ENCODE results near the gene CEACAM21.

CEACAM21 gene

DNA sequence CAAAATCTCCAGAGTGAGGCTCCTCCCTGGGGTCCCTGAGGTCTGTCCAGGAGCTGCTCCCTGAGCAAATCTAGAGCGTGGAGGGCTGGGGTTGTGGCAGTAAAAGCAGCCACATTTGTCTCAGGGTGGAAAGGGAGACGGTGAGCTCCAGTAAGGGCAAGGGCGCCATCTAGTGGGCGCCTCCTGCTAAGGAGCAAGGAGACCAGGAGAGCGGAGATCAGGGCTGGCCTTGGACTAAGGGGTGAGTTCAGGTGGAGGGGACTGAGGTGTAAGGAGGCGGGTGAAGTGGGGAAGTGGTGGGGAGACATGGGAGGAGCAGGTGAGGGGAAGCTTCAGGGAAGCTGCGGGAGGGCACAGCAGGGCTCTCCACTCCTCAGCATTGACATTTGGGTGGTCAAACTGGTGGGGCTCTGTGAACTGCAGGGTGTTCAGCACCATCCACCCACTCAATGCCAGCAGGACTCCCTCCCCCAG is 5.3 kb upstream of the CEACAM21 start (continued):
- TF ChIP-seq, protein P1, sequence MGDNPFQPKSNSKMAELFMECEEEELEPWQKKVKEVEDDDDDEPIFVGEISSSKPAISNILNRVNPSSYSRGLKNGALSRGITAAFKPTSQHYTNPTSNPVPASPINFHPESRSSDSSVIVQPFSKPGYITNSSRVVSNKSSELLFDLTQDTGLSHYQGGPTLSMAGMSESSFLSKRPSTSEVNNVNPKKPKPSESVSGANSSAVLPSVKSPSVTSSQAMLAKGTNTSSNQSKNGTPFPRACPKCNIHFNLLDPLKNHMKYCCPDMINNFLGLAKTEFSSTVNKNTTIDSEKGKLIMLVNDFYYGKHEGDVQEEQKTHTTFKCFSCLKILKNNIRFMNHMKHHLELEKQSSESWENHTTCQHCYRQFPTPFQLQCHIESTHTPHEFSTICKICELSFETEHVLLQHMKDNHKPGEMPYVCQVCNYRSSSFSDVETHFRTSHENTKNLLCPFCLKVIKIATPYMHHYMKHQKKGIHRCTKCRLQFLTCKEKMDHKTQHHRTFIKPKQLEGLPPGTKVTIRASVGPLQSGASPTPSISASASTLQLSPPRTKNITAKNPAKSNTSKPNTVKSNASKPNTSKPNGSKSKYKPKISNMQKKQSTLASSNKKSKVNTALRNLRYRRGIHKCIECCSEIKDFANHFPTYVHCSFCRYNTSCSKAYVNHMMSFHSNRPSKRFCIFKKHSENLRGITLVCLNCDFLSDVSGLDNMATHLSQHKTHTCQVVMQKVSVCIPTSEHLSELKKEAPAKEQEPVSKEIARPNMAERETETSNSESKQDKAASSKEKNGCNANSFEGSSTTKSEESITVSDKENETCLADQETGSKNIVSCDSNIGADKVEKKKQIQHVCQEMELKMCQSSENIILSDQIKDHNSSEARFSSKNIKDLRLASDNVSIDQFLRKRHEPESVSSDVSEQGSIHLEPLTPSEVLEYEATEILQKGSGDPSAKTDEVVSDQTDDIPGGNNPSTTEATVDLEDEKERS (tag by site-specific recombination; IDR thresholded peaks at IDR 0.05), result peak; percentile 21; the same call in 1 of the 2 replicates
- TF ChIP-seq, protein P2, sequence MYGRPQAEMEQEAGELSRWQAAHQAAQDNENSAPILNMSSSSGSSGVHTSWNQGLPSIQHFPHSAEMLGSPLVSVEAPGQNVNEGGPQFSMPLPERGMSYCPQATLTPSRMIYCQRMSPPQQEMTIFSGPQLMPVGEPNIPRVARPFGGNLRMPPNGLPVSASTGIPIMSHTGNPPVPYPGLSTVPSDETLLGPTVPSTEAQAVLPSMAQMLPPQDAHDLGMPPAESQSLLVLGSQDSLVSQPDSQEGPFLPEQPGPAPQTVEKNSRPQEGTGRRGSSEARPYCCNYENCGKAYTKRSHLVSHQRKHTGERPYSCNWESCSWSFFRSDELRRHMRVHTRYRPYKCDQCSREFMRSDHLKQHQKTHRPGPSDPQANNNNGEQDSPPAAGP (tag by site-specific recombination; IDR thresholded peaks at IDR 0.05), result 0 out of 2 replicates have a peak, but pooled peaks have one; percentile 23
- TF ChIP-seq PRDM1 (tag by site-specific recombination; IDR thresholded peaks at IDR 0.05) (0 out of 2 replicates have a peak, but pooled peaks have one; percentile 19), GLI4 (tag by site-specific recombination; IDR thresholded peaks at IDR 0.05) (0 out of 2 replicates have a peak, but pooled peaks have one; percentile 28), ZFP69B (tag by site-specific recombination; IDR thresholded peaks at IDR 0.05) (peak; percentile 18; the same call in 1 of the 2 replicates), ZNF174 (tag by site-specific recombination; IDR thresholded peaks at IDR 0.05) (no peak), ZSCAN30 (tag by site-specific recombination; IDR thresholded peaks at IDR 0.05) (peak; percentile 18; the same call in 1 of the 2 replicates), ZNF473 (tag by site-specific recombination; IDR thresholded peaks at IDR 0.05) (no peak), GLIS1 (tag by site-specific recombination; IDR thresholded peaks at IDR 0.05) (peak; percentile 29; the same call in 1 of the 2 replicates), ZBTB48 (tag by site-specific recombination; IDR thresholded peaks at IDR 0.05) (peak; percentile 57; the same call in 1 of the 2 replicates), ZNF777 (tag by site-specific recombination; IDR thresholded peaks at IDR 0.05; ENCODE audit: borderline replicate concordance) (0 out of 2 replicates have a peak, but pooled peaks have one; percentile 12), ZBTB17 (tag by site-specific recombination; IDR thresholded peaks at IDR 0.05) (peak; percentile 75), MZF1 (tag by site-specific recombination; IDR thresholded peaks at IDR 0.05; ENCODE audit: borderline replicate concordance) (peak; percentile 99), KLF10 (tag by site-specific recombination; IDR thresholded peaks at IDR 0.05) (no peak), ZNF561 (tag by site-specific recombination; IDR thresholded peaks at IDR 0.05; ENCODE audit: borderline replicate concordance) (no peak), ZNF202 (tag by site-specific recombination; IDR thresholded peaks at IDR 0.05; ENCODE audit: borderline replicate concordance) (no peak), ZFHX2 (tag by site-specific recombination; conservative IDR thresholded peaks at IDR 0.05) (peak; percentile 93), ZFP37 (tag by site-specific recombination; IDR thresholded peaks at IDR 0.05) (0 out of 2 replicates have a peak, but pooled peaks have one; percentile 55)
- TF ChIP-seq, protein P3, sequence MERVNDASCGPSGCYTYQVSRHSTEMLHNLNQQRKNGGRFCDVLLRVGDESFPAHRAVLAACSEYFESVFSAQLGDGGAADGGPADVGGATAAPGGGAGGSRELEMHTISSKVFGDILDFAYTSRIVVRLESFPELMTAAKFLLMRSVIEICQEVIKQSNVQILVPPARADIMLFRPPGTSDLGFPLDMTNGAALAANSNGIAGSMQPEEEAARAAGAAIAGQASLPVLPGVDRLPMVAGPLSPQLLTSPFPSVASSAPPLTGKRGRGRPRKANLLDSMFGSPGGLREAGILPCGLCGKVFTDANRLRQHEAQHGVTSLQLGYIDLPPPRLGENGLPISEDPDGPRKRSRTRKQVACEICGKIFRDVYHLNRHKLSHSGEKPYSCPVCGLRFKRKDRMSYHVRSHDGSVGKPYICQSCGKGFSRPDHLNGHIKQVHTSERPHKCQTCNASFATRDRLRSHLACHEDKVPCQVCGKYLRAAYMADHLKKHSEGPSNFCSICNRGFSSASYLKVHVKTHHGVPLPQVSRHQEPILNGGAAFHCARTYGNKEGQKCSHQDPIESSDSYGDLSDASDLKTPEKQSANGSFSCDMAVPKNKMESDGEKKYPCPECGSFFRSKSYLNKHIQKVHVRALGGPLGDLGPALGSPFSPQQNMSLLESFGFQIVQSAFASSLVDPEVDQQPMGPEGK (tag by site-specific recombination; IDR thresholded peaks at IDR 0.05), result peak; percentile 20; the same call in 1 of the 2 replicates
- TF ChIP-seq, protein P4, sequence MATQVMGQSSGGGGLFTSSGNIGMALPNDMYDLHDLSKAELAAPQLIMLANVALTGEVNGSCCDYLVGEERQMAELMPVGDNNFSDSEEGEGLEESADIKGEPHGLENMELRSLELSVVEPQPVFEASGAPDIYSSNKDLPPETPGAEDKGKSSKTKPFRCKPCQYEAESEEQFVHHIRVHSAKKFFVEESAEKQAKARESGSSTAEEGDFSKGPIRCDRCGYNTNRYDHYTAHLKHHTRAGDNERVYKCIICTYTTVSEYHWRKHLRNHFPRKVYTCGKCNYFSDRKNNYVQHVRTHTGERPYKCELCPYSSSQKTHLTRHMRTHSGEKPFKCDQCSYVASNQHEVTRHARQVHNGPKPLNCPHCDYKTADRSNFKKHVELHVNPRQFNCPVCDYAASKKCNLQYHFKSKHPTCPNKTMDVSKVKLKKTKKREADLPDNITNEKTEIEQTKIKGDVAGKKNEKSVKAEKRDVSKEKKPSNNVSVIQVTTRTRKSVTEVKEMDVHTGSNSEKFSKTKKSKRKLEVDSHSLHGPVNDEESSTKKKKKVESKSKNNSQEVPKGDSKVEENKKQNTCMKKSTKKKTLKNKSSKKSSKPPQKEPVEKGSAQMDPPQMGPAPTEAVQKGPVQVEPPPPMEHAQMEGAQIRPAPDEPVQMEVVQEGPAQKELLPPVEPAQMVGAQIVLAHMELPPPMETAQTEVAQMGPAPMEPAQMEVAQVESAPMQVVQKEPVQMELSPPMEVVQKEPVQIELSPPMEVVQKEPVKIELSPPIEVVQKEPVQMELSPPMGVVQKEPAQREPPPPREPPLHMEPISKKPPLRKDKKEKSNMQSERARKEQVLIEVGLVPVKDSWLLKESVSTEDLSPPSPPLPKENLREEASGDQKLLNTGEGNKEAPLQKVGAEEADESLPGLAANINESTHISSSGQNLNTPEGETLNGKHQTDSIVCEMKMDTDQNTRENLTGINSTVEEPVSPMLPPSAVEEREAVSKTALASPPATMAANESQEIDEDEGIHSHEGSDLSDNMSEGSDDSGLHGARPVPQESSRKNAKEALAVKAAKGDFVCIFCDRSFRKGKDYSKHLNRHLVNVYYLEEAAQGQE (tag by site-specific recombination; IDR thresholded peaks at IDR 0.05), result peak; percentile 38; the same call in 1 of the 2 replicates
- TF ChIP-seq, protein P5, sequence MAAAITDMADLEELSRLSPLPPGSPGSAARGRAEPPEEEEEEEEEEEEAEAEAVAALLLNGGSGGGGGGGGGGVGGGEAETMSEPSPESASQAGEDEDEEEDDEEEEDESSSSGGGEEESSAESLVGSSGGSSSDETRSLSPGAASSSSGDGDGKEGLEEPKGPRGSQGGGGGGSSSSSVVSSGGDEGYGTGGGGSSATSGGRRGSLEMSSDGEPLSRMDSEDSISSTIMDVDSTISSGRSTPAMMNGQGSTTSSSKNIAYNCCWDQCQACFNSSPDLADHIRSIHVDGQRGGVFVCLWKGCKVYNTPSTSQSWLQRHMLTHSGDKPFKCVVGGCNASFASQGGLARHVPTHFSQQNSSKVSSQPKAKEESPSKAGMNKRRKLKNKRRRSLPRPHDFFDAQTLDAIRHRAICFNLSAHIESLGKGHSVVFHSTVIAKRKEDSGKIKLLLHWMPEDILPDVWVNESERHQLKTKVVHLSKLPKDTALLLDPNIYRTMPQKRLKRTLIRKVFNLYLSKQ (tag by site-specific recombination; IDR thresholded peaks at IDR 0.05; ENCODE audit: borderline replicate concordance), result no peak
- TF ChIP-seq, protein P6, sequence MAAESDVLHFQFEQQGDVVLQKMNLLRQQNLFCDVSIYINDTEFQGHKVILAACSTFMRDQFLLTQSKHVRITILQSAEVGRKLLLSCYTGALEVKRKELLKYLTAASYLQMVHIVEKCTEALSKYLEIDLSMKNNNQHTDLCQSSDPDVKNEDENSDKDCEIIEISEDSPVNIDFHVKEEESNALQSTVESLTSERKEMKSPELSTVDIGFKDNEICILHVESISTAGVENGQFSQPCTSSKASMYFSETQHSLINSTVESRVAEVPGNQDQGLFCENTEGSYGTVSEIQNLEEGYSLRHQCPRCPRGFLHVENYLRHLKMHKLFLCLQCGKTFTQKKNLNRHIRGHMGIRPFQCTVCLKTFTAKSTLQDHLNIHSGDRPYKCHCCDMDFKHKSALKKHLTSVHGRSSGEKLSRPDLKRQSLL (tag by site-specific recombination; IDR thresholded peaks at IDR 0.05), result peak; percentile 72; the same call in 1 of the 2 replicates
- TF ChIP-seq, protein P7, sequence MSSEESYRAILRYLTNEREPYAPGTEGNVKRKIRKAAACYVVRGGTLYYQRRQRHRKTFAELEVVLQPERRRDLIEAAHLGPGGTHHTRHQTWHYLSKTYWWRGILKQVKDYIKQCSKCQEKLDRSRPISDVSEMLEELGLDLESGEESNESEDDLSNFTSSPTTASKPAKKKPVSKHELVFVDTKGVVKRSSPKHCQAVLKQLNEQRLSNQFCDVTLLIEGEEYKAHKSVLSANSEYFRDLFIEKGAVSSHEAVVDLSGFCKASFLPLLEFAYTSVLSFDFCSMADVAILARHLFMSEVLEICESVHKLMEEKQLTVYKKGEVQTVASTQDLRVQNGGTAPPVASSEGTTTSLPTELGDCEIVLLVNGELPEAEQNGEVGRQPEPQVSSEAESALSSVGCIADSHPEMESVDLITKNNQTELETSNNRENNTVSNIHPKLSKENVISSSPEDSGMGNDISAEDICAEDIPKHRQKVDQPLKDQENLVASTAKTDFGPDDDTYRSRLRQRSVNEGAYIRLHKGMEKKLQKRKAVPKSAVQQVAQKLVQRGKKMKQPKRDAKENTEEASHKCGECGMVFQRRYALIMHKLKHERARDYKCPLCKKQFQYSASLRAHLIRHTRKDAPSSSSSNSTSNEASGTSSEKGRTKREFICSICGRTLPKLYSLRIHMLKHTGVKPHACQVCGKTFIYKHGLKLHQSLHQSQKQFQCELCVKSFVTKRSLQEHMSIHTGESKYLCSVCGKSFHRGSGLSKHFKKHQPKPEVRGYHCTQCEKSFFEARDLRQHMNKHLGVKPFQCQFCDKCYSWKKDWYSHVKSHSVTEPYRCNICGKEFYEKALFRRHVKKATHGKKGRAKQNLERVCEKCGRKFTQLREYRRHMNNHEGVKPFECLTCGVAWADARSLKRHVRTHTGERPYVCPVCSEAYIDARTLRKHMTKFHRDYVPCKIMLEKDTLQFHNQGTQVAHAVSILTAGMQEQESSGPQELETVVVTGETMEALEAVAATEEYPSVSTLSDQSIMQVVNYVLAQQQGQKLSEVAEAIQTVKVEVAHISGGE (tag by site-specific recombination; conservative IDR thresholded peaks at IDR 0.05; ENCODE audit: low read depth), result peak; percentile 5; the same call in 1 of the 2 replicates

All from HEK293 (cell line).